Stimulated activated naive B cell treated with anti-CD40 and anti-IgM and Interleukin-4, amounts not matched to agents 10 μg/mL and 1 μg/mL and 100 μg/mL, for 72 hours (primary cell): ENCODE results near the gene GALNT9.
A peak's percentile ranks its signal among the peaks of the same experiment; 100 is the strongest.

ENCODE experiments used
- ATAC-seq, 2 donors: fragments of 150-1000 bp; cut with Tn5 transposase; replicated peaks; 2 replicates each; pipeline ENCODE4 v1.10.0; 2021; ENCODE audit warnings: moderate library complexity in 1 of 2
- DNase-seq: peaks from one replicate; pipeline ENCODE4 v3.0.0; 2021
- H3K27ac Mint-ChIP-seq: one replicate; pipeline ENCODE4 v1.8.0; 2022; ENCODE audit warnings: mild to moderate bottlenecking, mixed read lengths
- H3K27me3 Mint-ChIP-seq, 2 donors: one replicate each; pipeline ENCODE4 v1.8.0; 2022; ENCODE audit warnings: mixed read lengths in 2 of 2
- H3K36me3 Mint-ChIP-seq, 2 donors: one replicate each; pipeline ENCODE4 v1.8.0; 2022; ENCODE audit warnings: mixed read lengths in 2 of 2, mild to moderate bottlenecking in 1 of 2
- H3K4me1 Mint-ChIP-seq, 2 donors: one replicate each; pipeline ENCODE4 v1.8.0; 2022; ENCODE audit warnings: mixed read lengths in 2 of 2, mild to moderate bottlenecking in 1 of 2
- H3K4me3 Mint-ChIP-seq, 2 donors: one replicate each; pipeline ENCODE4 v1.8.0; 2022; ENCODE audit warnings: mild to moderate bottlenecking in 2 of 2, mixed read lengths in 2 of 2, moderate library complexity in 1 of 2
- H3K9me3 Mint-ChIP-seq, 2 donors: one replicate each; pipeline ENCODE4 v1.8.0; 2022; ENCODE audit warnings: mixed read lengths in 2 of 2, mild to moderate bottlenecking in 1 of 2

Gene GALNT9

DNA sequence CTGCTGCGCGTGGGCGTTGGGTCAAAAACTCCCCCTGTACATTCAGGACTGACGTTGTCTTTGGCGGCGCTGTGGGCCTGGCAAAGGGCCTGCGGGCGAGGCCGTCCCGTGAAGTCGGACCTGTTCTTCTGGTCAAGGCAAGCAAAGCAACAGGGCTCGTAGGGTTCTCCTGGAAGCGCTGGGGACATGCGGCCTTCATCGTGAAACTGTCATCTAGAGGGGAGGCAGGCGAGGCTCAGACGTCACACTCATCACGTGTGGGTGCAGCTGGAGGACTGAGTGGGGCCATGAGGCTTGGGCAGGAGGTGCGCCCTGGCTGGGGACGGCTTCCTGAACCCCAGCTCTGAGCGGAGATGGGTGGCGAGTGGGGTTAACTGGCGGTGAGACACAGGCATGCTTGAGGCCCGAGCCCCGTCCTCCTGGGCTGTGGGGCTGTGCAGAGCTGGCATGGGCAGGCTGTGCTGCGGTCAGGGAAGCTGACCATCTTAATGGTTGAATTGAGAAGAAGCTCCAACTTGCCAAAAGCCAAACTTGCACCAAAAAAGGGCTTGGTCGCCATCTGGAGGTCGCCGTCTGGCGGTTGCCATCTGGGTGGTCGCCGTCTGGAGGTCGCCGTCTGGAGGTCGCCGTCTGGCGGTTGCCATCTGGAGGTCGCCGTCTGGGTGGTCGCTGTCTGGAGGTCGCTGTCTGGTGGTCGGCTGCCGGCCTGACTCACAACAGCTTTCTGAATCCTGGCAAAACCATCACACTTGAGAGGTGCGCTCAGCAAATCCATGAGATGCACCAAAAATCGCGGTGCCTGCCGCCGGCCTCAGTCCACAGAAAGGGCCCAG, 119.0 kb downstream of the GALNT9 start:
- H3K4me1 Mint-ChIP-seq = peaks cover 12 to 13% of the 10 kb centered on the region in 2 donors
- peaks cover 0 to 10% of the 10 kb centered on the region in 2 donors for H3K36me3 Mint-ChIP-seq
- peaks cover 6 to 10% of the 10 kb centered on the region in 2 donors for H3K9me3 Mint-ChIP-seq
- no peak overlapping the region for H3K4me3 Mint-ChIP-seq
- DNase-seq (no peak), ATAC-seq (no peak)
- H3K27ac Mint-ChIP-seq = no peak overlapping the region
- H3K27me3 Mint-ChIP-seq = peaks cover 6 to 28% of the 10 kb centered on the region in 2 donors

DNA sequence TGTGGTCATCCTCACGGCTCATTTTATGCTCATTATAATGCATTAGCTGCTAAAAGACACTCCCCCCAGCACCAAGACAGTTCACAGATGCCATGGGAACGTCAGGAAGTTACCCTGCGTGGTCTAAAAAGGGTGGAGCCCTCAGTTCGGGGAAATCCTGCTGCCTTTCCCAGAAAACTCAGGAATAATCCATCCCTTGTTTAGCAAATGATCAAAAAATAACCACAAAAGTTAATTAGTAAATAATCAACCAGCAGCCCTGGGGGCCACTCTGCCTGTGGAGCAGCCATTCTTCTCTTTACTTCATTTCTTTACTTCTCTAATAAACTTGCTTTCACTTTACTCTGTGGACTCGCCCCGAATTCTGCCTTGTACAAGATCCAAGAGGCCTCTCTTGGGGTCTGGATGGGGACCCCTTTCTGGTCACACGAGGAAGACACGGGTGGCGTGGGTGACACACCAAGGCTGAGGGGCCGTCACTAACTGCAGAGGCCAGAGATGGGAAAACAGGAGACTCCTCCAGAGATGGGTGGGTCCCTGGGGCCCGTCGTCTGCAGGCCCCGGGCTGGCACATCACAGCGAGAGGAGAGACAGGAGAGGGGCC, 119.7 kb downstream of the GALNT9 start:
- H3K36me3 Mint-ChIP-seq = peaks cover 0 to 10% of the 10 kb centered on the region in 2 donors
- DNase-seq = no peak
- no peak overlapping the region for H3K4me3 Mint-ChIP-seq
- H3K9me3 Mint-ChIP-seq = peaks cover 6 to 10% of the 10 kb centered on the region in 2 donors
- peaks cover 13 to 20% of the 10 kb centered on the region in 2 donors for H3K4me1 Mint-ChIP-seq
- peaks cover 13 to 35% of the 10 kb centered on the region in 2 donors for H3K27me3 Mint-ChIP-seq
- no peak overlapping the region for H3K27ac Mint-ChIP-seq
- ATAC-seq = no peak

GRCh38 chr12:132208153-132208823, 121.1 kb downstream of the GALNT9 start:
- Mint-ChIP-seq H3K4me3 (no peak overlapping the region), H3K9me3 (peaks cover 4 to 7% of the 10 kb centered on the region in 2 donors)
- ATAC-seq = no peak

DNA sequence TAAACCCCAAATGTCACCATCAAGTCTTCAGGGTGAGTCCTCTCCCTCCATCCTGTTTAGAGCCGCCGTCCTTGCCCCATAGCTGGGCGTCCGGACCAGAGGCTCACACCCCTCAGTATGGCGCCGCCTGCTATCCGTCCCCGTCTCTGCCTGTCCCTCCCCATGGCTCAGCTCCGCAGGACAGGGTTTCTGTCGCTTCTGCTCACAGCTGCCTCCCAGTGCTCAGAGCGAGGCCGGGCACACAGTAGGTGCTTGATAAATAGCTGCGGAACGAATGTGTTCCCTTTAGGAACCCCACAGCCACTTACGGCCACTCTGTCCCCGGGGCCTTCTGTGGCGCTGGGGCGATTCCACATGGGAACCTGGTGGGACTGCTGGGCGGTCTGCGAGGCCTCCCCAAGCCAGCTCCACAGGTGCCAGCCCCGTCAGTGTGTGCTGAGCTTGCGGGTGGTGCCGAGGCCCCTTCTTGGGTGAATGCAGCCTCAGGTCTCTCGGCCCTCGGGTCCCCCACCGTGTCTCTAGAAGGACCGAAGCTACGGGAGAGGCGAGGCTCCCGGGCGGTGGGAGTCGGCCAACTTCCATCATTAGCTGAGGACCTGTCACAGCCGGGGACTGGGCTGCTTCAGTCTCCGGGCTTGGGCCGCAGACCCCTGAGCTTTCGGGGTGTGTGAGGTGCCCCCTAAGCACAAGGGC, 122.2 kb downstream of the GALNT9 start:
- no peak for DNase-seq
- Mint-ChIP-seq H3K4me1 (peaks cover 7 to 16% of the 10 kb centered on the region in 2 donors), H3K9me3 (peaks cover 3 to 5% of the 10 kb centered on the region in 2 donors), H3K36me3 (peaks cover 0 to 5% of the 10 kb centered on the region in 2 donors), H3K4me3 (no peak overlapping the region), H3K27me3 (peaks cover 27 to 52% of the 10 kb centered on the region in 2 donors), H3K27ac (no peak overlapping the region)
- ATAC-seq = no peak

More at GRCh38 chr12:132208153-132208823, 121.1 kb downstream of the GALNT9 start:
- H3K27ac Mint-ChIP-seq = peak overlapping the region; percentile 9
- peaks cover 8 to 19% of the 10 kb centered on the region in 2 donors for H3K4me1 Mint-ChIP-seq
- H3K27me3 Mint-ChIP-seq = peaks cover 22 to 46% of the 10 kb centered on the region in 2 donors
- H3K36me3 Mint-ChIP-seq = peaks cover 0 to 7% of the 10 kb centered on the region in 2 donors
- DNase-seq = no peak

DNA sequence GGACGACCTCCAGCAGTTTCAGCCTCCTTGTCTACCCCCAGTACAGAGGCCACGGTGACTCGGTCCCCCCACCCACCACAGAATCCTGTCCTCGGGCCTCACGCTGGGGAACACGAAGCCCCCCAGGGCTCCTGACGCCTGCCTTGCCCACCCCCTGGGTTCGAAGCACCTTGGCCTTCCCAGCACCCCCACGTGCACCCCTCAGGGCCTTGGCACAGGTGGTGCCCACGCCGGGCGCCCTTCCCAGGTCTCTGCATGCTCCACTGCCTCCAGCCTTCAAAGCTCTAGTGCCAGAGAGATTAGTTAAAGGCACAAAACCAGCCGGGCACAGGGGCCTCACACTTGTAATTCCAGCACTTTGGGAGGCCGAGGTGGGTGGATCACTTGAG, 123.3 kb downstream of the GALNT9 start:
- Mint-ChIP-seq H3K9me3 (no peaks in the 10 kb centered on the region), H3K4me3 (peak overlapping the region; percentile 38 to 68), H3K27me3 (peaks cover 31 to 57% of the 10 kb centered on the region in 2 donors), H3K36me3 (no peaks in the 10 kb centered on the region), H3K27ac (no peak overlapping the region), H3K4me1 (peaks cover 2 to 16% of the 10 kb centered on the region in 2 donors)
- no peak for ATAC-seq
- DNase-seq = no peak

GRCh38 chr12:132205271-132206045, 123.9 kb downstream of the GALNT9 start:
- Mint-ChIP-seq H3K27ac (no peak overlapping the region), H3K4me1 (peaks cover 2 to 16% of the 10 kb centered on the region in 2 donors), H3K9me3 (no peaks in the 10 kb centered on the region), H3K36me3 (no peaks in the 10 kb centered on the region), H3K27me3 (peaks cover 35 to 63% of the 10 kb centered on the region in 2 donors), H3K4me3 (peak overlapping the region; percentile 68 to 70)
- DNase-seq (no peak), ATAC-seq (peak; percentile 60 to 73)

GRCh38 chr12:132204793-132205270, 124.6 kb downstream of the GALNT9 start:
- Mint-ChIP-seq H3K27me3 (peaks cover 41 to 69% of the 10 kb centered on the region in 2 donors), H3K9me3 (no peaks in the 10 kb centered on the region), H3K36me3 (no peaks in the 10 kb centered on the region), H3K4me1 (peaks cover 2 to 16% of the 10 kb centered on the region in 2 donors), H3K27ac (no peak overlapping the region), H3K4me3 (peak overlapping the region; percentile 68 to 70)
- DNase-seq (no peak), ATAC-seq (no peak)

DNA sequence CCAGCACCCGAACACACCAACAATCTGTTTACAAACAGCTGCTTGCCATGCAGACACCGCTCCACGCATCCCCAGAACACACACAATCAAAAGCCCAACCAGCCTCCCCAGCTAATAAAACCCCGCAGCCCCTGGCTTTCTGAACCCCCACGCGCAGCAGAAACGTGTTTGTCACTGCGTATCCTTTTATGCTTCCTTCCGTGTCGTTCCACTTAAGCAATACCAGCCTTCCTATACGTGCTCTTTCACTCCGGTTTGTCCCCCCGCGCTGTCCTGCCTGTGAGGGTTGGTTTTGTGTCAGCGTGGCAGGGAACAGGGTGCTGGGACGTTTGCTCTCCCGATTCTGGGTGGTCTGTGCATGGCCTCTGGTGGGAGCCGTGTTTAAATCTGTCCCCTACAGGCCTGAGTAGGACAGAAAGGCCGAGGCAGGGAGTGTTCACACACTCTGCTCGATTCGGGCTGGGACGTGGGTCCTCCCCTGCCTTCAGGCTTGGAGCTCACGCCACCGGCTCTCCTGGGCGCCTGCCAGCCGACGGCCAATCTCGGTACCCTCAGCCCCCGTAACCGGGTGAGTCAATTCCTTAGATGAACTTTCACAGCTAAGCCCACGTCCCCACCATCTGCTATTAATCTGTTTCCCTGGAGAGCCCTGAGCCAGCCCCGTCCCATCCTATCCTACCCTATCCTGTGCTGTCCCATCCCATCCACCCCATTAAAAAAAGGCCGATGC, 125.2 kb downstream of the GALNT9 start:
- Mint-ChIP-seq H3K27ac (no peak overlapping the region), H3K36me3 (no peaks in the 10 kb centered on the region), H3K9me3 (no peaks in the 10 kb centered on the region), H3K27me3 (peaks cover 44 to 75% of the 10 kb centered on the region in 2 donors), H3K4me1 (peaks cover 2 to 16% of the 10 kb centered on the region in 2 donors), H3K4me3 (no peak overlapping the region)
- DNase-seq = no peak
- no peak for ATAC-seq

- Mint-ChIP-seq H3K4me3 (no peak overlapping the region), H3K9me3 (no peaks in the 10 kb centered on the region), H3K27ac (no peak overlapping the region), H3K27me3 (peaks cover 44 to 81% of the 10 kb centered on the region in 2 donors), H3K4me1 (peaks cover 2 to 16% of the 10 kb centered on the region in 2 donors), H3K36me3 (no peaks in the 10 kb centered on the region)
- no peak for ATAC-seq
- no peak for DNase-seq
Measured at GRCh38 chr12:132202929-132203721, 126.3 kb downstream of the GALNT9 start.

- Mint-ChIP-seq H3K27ac (no peak overlapping the region), H3K4me3 (no peak overlapping the region), H3K4me1 (peaks cover 2 to 16% of the 10 kb centered on the region in 2 donors), H3K27me3 (peaks cover 40 to 67% of the 10 kb centered on the region in 2 donors), H3K9me3 (no peaks in the 10 kb centered on the region), H3K36me3 (no peaks in the 10 kb centered on the region)
- DNase-seq = no peak
- no peak for ATAC-seq
Measured at GRCh38 chr12:132201391-132202120, 127.8 kb downstream of the GALNT9 start.

DNA sequence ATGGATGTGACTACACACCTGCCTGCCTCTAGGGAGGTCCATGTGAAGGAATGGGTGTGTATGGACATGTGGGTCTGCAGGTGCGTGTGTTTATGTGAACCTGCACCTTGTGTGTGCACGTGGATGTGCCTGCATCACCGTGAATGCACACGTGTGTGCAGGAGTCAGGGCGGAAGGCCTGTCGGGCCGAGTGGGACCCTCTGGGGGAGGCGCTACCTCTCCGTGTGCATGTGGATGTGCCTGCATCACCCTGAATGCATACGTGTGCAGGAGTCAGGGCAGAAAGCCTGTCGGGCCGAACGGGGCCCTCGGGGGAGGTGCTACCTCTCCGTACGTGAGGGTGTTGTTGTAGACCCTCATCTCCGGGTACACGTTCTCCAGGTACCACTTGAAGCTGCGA, 128.6 kb downstream of the GALNT9 start:
- no peak overlapping the region for H3K27ac Mint-ChIP-seq
- no peak overlapping the region for H3K4me3 Mint-ChIP-seq
- H3K4me1 Mint-ChIP-seq = peaks cover 2 to 12% of the 10 kb centered on the region in 2 donors
- no peaks in the 10 kb centered on the region for H3K9me3 Mint-ChIP-seq
- ATAC-seq (no peak), DNase-seq (no peak)
- H3K36me3 Mint-ChIP-seq = no peaks in the 10 kb centered on the region
- H3K27me3 Mint-ChIP-seq = peaks cover 48 to 67% of the 10 kb centered on the region in 2 donors
